HK-2 (cell line): ENCODE data around the gene ELF5.

Experiments used
- DNase-seq: peaks from one replicate; pipeline ENCODE4 v3.0.0-alpha.2; 2018; ENCODE audit not compliant: unreplicated experiment

The ELF5 gene

GRCh38 chr11:34522188-34522587 lies 8.6 kb upstream of the ELF5 start:
- DNase-seq: no peak

DNA sequence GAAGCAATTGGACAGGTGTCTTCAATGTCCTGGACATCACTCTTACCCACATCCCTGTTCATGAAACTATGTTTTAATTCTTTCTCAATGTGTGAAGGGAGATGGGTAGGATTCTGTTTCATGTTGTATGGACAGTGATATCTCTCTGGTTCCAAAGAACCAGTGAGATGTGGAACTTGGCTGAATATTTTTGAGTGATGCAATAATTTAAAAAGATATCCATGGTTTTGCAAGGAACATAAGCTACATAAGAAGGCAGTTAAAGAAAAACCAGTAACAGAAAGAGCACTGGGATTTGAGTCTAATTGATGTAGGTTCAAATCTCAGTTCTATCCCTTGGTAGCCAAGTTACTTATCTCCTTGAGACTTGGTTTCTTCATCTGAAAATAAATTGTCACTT lies 7.7 kb upstream of the ELF5 start:
- DNase-seq: no peak

DNA sequence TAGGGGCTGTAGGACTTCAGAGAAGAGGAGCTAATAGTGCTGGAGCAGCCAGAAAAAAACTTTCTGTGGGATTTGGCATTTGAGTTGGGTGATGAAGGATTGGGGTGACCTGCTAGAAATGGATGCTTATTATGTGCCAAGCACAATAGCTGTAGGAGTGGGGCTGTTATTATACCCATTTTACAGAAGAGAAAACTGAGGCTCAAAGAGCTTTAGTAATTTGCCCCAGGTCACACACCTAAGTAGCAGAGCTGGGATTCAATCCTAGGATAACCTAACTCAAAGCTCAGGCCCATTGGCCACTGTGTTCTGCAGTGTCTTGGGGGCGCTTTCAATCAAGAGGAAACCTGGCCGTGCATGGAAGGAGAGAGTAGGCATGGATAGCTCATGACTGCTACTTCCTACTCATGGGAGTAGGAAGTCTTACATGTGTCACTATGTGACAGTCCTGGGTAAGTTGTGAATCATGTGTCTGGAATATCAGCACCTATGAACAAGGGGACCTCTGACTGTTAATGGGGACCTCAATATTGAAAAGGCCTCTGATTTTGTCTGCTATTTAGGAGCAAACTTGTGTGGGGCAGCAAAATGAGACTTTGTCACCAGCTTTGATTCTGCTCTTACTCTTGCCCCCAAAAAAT lies 6.1 kb upstream of the ELF5 start:
- no peak for DNase-seq

DNA sequence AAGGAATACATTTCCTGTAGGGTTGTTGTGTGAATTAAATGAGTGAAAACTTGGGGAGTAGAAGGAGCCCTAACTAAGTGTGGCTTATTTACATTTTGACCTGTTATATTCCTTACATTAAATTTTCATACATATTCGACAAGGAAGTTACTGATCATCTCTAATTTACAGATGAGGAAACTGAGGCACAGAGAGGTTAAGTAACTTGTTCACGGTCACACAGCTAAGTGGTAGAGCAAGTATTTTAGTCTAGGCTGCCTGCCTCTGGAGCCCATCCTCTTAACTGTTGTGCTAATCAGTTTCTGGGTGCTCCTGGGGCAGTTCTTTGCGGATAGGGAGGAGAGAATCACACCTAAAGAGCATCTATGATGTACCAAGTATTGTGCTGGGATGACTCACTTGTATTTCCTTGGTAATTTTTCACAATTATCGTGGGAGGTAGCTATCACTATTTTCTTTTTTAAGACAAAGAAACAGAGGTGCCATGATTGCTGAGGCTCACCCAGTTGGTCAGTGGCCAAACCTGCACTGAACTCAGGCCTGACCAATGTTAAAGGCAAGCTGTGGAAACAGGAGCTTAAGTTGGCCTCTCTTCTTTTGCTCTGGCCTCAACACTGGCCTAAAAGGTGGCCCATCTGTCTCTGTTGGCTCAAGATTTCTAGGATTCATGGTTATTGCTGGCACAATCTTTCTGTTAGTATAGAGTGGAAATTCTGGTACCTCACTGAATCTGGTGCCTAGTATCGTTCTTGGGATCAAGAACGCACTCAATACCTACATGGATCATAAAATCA lies 2.9 kb upstream of the ELF5 start:
- DNase-seq: no peak

- no peak for DNase-seq
Measured at GRCh38 chr11:34514597-34514996, 1.0 kb upstream of the ELF5 start.

GRCh38 chr11:34512840-34513681 lies 533 bp downstream of the ELF5 start:
- DNase-seq: peak; percentile 32

DNA sequence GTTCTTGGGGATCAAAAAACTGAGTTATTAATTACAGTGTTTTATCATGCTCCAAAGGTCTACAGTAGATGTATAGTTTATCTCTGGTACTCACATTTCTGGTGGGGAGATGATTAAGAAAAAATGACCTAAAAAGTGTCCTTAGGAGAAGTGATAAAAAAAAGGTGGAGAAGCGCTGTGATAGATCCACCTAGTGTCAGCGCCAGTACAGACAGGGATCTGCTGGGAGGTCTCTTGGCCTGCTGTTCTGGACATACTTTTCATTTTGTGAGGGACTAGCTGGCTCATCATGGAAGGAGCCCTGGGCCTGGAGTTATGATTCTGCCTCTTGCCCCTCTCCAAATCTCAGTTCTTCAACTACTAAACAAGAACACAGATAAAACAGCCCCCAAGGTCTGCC lies 2.9 kb downstream of the ELF5 start:
- no peak for DNase-seq

GRCh38 chr11:34510218-34510617 lies 3.4 kb downstream of the ELF5 start:
- DNase-seq: no peak

- no peak for DNase-seq
Measured at GRCh38 chr11:34509336-34509876, 4.2 kb downstream of the ELF5 start.

DNA sequence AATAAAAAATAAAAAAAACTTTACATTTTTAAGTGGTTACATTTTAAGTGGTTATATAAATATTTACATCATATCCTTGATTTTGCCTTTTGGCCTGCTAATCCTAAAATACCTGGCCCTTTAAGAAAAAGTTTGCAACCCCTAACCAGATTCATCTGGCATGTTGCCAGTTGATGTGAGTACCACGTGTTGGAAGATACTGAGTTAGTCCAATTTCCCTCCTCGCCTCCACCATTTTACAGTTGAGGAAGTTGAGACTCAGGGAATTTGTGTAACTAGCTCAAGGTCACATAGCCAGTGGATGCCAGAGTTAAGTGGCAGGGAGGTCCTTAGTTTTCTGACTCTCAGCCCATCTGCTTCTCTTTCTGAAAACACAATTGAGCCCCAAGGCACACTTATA lies 5.1 kb downstream of the ELF5 start:
- DNase-seq: no peak

- no peak for DNase-seq
Measured at GRCh38 chr11:34507610-34508009, 6.0 kb downstream of the ELF5 start.

GRCh38 chr11:34507156-34507555 lies 6.4 kb downstream of the ELF5 start:
- no peak for DNase-seq

DNA sequence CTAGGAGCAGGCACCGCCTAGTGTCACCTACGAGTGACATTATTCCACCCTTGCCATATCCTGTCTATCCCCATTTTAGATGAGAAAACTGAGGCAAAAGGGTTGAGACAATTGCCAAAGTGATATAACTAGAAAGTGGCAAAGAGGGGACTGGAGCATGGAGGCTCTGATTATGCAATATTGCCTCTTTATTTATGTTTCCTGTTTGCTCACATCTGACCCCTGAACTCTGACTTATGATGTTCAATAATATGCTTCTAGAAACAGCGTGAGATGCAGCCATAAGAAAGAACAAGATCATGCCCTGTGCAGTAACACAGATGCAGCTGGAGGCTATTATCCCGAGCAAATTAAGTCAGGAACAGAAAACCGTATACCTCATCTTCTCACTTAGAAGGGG lies 7.7 kb downstream of the ELF5 start:
- DNase-seq: no peak

GRCh38 chr11:34502949-34503348 lies 10.6 kb downstream of the ELF5 start:
- DNase-seq: no peak

- DNase-seq: no peak
Measured at GRCh38 chr11:34501949-34502348, 11.6 kb downstream of the ELF5 start.

- peak; percentile 57 for DNase-seq
Measured at GRCh38 chr11:34501500-34501899, 12.1 kb downstream of the ELF5 start.

GRCh38 chr11:34499719-34500500 lies 13.7 kb downstream of the ELF5 start:
- DNase-seq: no peak

GRCh38 chr11:34495724-34496377 lies 17.7 kb downstream of the ELF5 start:
- peak; percentile 24 for DNase-seq

DNA sequence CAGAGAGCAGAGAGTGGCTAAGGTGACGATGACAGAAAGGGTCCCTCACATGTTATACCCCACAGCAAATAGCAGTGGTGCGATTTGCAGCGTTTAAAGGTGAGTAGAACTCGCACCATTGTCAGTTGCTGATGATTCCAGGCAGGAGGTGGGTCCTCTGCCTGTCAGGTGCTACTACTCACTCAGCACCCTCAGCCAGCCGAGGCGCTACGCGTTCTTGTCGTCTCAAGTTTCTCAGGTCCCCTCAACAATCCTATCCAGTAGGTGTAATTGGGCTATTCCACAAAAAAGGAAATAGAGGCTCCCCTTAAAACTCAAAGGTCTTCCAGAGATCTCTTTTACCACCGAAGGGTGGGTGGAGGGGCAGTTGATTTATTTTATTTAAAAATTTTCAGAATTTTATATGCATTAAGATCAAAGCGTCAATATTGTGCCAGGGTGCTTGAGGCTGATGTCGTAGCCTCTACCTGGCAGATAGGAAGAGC lies 18.3 kb downstream of the ELF5 start:
- DNase-seq: no peak

DNA sequence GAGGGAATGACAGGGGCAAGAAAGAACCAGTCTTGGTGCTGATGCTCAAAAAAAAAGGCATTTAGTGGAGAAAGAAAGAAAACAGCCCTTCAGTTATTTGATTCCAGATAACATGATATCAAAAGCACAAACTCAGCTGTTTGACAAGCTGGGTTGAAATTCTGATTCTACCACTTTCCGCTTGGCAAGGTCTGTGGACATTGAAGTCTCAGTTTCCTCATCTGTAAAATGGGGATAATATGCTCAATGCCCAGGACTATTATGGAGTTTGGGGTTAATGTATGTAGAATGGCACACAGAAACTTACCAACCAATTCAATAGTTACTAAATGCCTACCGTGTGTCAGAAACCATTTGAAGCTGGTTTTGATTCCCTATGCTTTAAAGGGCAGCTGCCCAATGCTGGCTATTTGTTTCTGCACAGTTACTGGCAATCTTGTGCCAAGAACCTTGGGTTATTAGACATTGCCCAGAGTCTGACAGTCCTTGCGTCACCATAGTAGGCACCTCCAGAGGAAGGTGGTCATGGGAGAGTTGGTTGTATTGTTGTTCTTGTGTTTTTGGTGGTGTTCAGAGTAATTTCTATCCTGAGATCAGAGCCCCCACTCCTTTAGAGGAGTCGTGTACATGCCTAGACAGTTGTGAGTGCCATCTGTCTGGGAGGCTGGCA lies 19.5 kb downstream of the ELF5 start:
- DNase-seq: no peak
